ENCODE measurements around the gene TOMM20L. TPM values are rescaled to one million over a fixed set of nuclear protein-coding genes. Genes with fewer than 3 reads are reported as not detected.

TOMM20L gene
- total and polyA plus RNA-seq, 2 of the 13 experiments (the other 11 are each of a cell fraction or from before 2014, with no cell fraction given), result 0.46 TPM; not detected in 1

GRCh38 chr14:58395562-58395811 is 243 bp upstream of the TOMM20L start (continued):
- 0 out of 2 replicates have a peak, but pooled peaks have one; percentile 17 for TF ChIP-seq THRA (CRISPR knock-in tag; IDR thresholded peaks at IDR 0.05; ENCODE audit: borderline replicate concordance)
- 0 out of 2 replicates have a peak, but pooled peaks have one; percentile 12 for TF ChIP-seq TBX3 (IDR thresholded peaks at IDR 0.05; ENCODE audit: borderline replicate concordance)
- TF ChIP-seq TARDBP (CRISPR knock-in tag; IDR thresholded peaks at IDR 0.05), result peak; percentile 26; the same call in 1 of the 2 replicates
- peak; percentile 53; the same call in 1 of the 2 replicates for TF ChIP-seq ZMYM3 (CRISPR knock-in tag; IDR thresholded peaks at IDR 0.05)
- 0 out of 2 replicates have a peak, but pooled peaks have one; percentile 17 for TF ChIP-seq CBX5 (CRISPR knock-in tag; IDR thresholded peaks at IDR 0.05; ENCODE audit: borderline replicate concordance)
- TF ChIP-seq ZNF891 (CRISPR knock-in tag; IDR thresholded peaks at IDR 0.05), result no peak
- TF ChIP-seq MTERF4 (CRISPR knock-in tag; IDR thresholded peaks at IDR 0.05), result peak; percentile 41; the same call in 1 of the 2 replicates
- 0 out of 2 replicates have a peak, but pooled peaks have one; percentile 41 for TF ChIP-seq NR2F6 (IDR thresholded peaks at IDR 0.05)
- TF ChIP-seq NR2F6 (CRISPR knock-in tag; IDR thresholded peaks at IDR 0.05), result peak; percentile 31; the same call in 1 of the 2 replicates
- TF ChIP-seq ZFAT (CRISPR knock-in tag; conservative IDR thresholded peaks at IDR 0.05), result peak; percentile 97
- TF ChIP-seq ASH2L (IDR thresholded peaks at IDR 0.05; ENCODE audit: insufficient read length, low read depth, low read length), result peak; percentile 90
- TF ChIP-seq PHF21A (CRISPR knock-in tag; IDR thresholded peaks at IDR 0.05), result peak; percentile 60; the same call in 1 of the 2 replicates
- TF ChIP-seq HNF1B (CRISPR knock-in tag; IDR thresholded peaks at IDR 0.05), result peak; percentile 62; the same call in 1 of the 2 replicates
- no peak for TF ChIP-seq ZNF431 (CRISPR knock-in tag; IDR thresholded peaks at IDR 0.05; ENCODE audit: borderline replicate concordance, low read depth)
- no peak for TF ChIP-seq ISX (CRISPR knock-in tag; conservative IDR thresholded peaks at IDR 0.05)
- peak; percentile 48 for TF ChIP-seq MXD4 (CRISPR knock-in tag; IDR thresholded peaks at IDR 0.05)
- peak; percentile 62; the same call in 1 of the 2 replicates for TF ChIP-seq POLR2AphosphoS5 (IDR thresholded peaks at IDR 0.05; ENCODE audit: low read depth, low read length)
- TF ChIP-seq ZNF274 (CRISPR knock-in tag; IDR thresholded peaks at IDR 0.05), result 0 out of 2 replicates have a peak, but pooled peaks have one; percentile 56
- TF ChIP-seq DRAP1 (CRISPR knock-in tag; IDR thresholded peaks at IDR 0.05), result 0 out of 2 replicates have a peak, but pooled peaks have one; percentile 28
- peak; percentile 63; the same call in 1 of the 2 replicates for TF ChIP-seq HDAC1 (CRISPR knock-in tag; IDR thresholded peaks at IDR 0.05)
- peak; percentile 37; the same call in 1 of the 2 replicates for TF ChIP-seq NCOR1 (IDR thresholded peaks at IDR 0.05; ENCODE audit: borderline replicate concordance, low read length)
- TF ChIP-seq ZNF331 (CRISPR knock-in tag; IDR thresholded peaks at IDR 0.05), result no peak
- TF ChIP-seq ZNF501 (CRISPR knock-in tag; IDR thresholded peaks at IDR 0.05), result peak; percentile 27; the same call in 1 of the 2 replicates
- TF ChIP-seq SP4 (CRISPR knock-in tag; IDR thresholded peaks at IDR 0.05), result no peak
- TF ChIP-seq ZNF225 (CRISPR knock-in tag; IDR thresholded peaks at IDR 0.05), result 0 out of 2 replicates have a peak, but pooled peaks have one; percentile 16
- peak; percentile 48; the same call in 1 of the 2 replicates for TF ChIP-seq ZNF33B (CRISPR knock-in tag; IDR thresholded peaks at IDR 0.05)
- no peak for TF ChIP-seq ZBTB7A (CRISPR knock-in tag; IDR thresholded peaks at IDR 0.05)
- TF ChIP-seq KAT8 (CRISPR knock-in tag; IDR thresholded peaks at IDR 0.05), result 0 out of 2 replicates have a peak, but pooled peaks have one; percentile 15

All from HepG2 (cell line).